Measurements from ENCODE around the gene KLHL40. TPM values are rescaled to one million over a fixed set of nuclear protein-coding genes. Genes with fewer than 3 reads are reported as not detected.

KLHL40 gene
- total RNA-seq, 8 experiments from 2014 or later = 0.05 to 0.38 (median 0.15) TPM; not detected in 5

- H3K27ac ChIP-seq = no peak overlapping the region
- in situ Hi-C loops (cut with MboI; ENCODE audit: low pct_unique_long_range_greater_than_20kb in 2 of 9, low sequenced_read_pairs in 9 of 9, unreplicated experiment in 9 of 9) = no loop called here
- 86 to 100% (median 97%) methylated on average over 1 to 5 of the region's 10 CpGs; no CpG with 5 or more reads in 4 of the 10 experiments for WGBS, 10 experiments
Observed at GRCh38 chr3:42709621-42710020, 24.3 kb downstream of the KLHL40 start.

GRCh38 chr3:42710323-42711021 is 25.1 kb downstream of the KLHL40 start:
- Histone ChIP-seq H3K4me3 (no peak overlapping the region), H3K4me1 (replicated peaks in 1 of 2) (no peaks in the 10 kb centered on the region), H3K27ac (no peak overlapping the region)
- ATAC-seq (replicated peaks in 6 of 8) = no peak
- WGBS, 10 experiments = 20 to 100% (median 83%) methylated on average over 1 to 4 of the region's 7 CpGs; no CpG with 5 or more reads in 4 of the 10 experiments
- in situ Hi-C loops (cut with MboI; ENCODE audit: low pct_unique_long_range_greater_than_20kb in 2 of 9, low sequenced_read_pairs in 9 of 9, unreplicated experiment in 9 of 9) = no loop called here

More at GRCh38 chr3:42709621-42710020, 24.3 kb downstream of the KLHL40 start:
- Histone ChIP-seq H3K4me1 (replicated peaks in 1 of 2) (no peaks in the 10 kb centered on the region), H3K4me3 (no peak overlapping the region)
- no peak for ATAC-seq (replicated peaks in 6 of 8)

GRCh38 chr3:42711491-42712343 is 26.4 kb downstream of the KLHL40 start:
- Histone ChIP-seq H3K4me1 (replicated peaks in 1 of 2) (no peaks in the 10 kb centered on the region), H3K27ac (no peak overlapping the region), H3K4me3 (no peak overlapping the region)
- ATAC-seq (replicated peaks in 6 of 8) = peak in 1 of 8 experiments; percentile 65
- 17 to 79% (median 30%) methylated on average over 1 to 4 of the region's 6 CpGs; no CpG with 5 or more reads in 4 of the 10 experiments for WGBS, 10 experiments
- in situ Hi-C loops (cut with MboI; ENCODE audit: low pct_unique_long_range_greater_than_20kb in 2 of 9, low sequenced_read_pairs in 9 of 9, unreplicated experiment in 9 of 9) = no loop called here

GRCh38 chr3:42712344-42712648 is 27.0 kb downstream of the KLHL40 start:
- no peaks in the 10 kb centered on the region for H3K4me1 ChIP-seq (replicated peaks in 1 of 2)
- in situ Hi-C loops (cut with MboI; ENCODE audit: low pct_unique_long_range_greater_than_20kb in 2 of 9, low sequenced_read_pairs in 9 of 9, unreplicated experiment in 9 of 9) = no loop called here
- no peak overlapping the region for H3K27ac ChIP-seq
- WGBS, 10 experiments = 80 to 100% (median 87%) methylated on average over 1 to 3 of the region's 4 CpGs; no CpG with 5 or more reads in 5 of the 10 experiments
- ATAC-seq (replicated peaks in 6 of 8) = no peak
- no peak overlapping the region for H3K4me3 ChIP-seq

GRCh38 chr3:42712688-42713372 is 27.5 kb downstream of the KLHL40 start:
- Histone ChIP-seq H3K4me3 (no peak overlapping the region), H3K27ac (no peak overlapping the region), H3K4me1 (replicated peaks in 1 of 2) (no peaks in the 10 kb centered on the region)
- WGBS, 10 experiments = 0 to 100% (median 53%) methylated on average over 1 to 4 of the region's 5 CpGs; no CpG with 5 or more reads in 5 of the 10 experiments
- ATAC-seq (replicated peaks in 6 of 8) = peak in 2 of 8 experiments; percentile 66 to 95
- in situ Hi-C loops (cut with MboI; ENCODE audit: low pct_unique_long_range_greater_than_20kb in 2 of 9, low sequenced_read_pairs in 9 of 9, unreplicated experiment in 9 of 9) = no loop called here

- Histone ChIP-seq H3K27ac (no peak overlapping the region), H3K4me1 (replicated peaks in 1 of 2) (no peaks in the 10 kb centered on the region), H3K4me3 (no peak overlapping the region)
- 40 to 100% (median 86%) methylated on average over 1 to 2 of the region's 2 CpGs; no CpG with 5 or more reads in 5 of the 10 experiments for WGBS, 10 experiments
- no peak for ATAC-seq (replicated peaks in 6 of 8)
- in situ Hi-C loops (cut with MboI; ENCODE audit: low pct_unique_long_range_greater_than_20kb in 2 of 9, low sequenced_read_pairs in 9 of 9, unreplicated experiment in 9 of 9) = no loop called here
Observed at GRCh38 chr3:42713747-42714146, 28.4 kb downstream of the KLHL40 start.

GRCh38 chr3:42714171-42714852 is 29.0 kb downstream of the KLHL40 start:
- Histone ChIP-seq H3K4me3 (no peak overlapping the region), H3K27ac (no peak overlapping the region), H3K4me1 (replicated peaks in 1 of 2) (no peaks in the 10 kb centered on the region)
- ATAC-seq (replicated peaks in 6 of 8) = no peak
- in situ Hi-C loops (cut with MboI; ENCODE audit: low pct_unique_long_range_greater_than_20kb in 2 of 9, low sequenced_read_pairs in 9 of 9, unreplicated experiment in 9 of 9) = no loop called here
- WGBS, 10 experiments = 50 to 84% (median 67%) methylated on average over 1 to 4 of the region's 4 CpGs; no CpG with 5 or more reads in 2 of the 10 experiments

- WGBS, 10 experiments = 66 to 100% (median 87%) methylated on average over 1 to 6 of the region's 6 CpGs; no CpG with 5 or more reads in 1 of the 10 experiments
- no peak for ATAC-seq (replicated peaks in 6 of 8)
- Histone ChIP-seq H3K4me1 (replicated peaks in 1 of 2) (no peaks in the 10 kb centered on the region), H3K27ac (no peak overlapping the region), H3K4me3 (no peak overlapping the region)
- in situ Hi-C loops (cut with MboI; ENCODE audit: low pct_unique_long_range_greater_than_20kb in 2 of 9, low sequenced_read_pairs in 9 of 9, unreplicated experiment in 9 of 9) = no loop called here
Observed at GRCh38 chr3:42717306-42717705, 32.0 kb downstream of the KLHL40 start.

- H3K4me3 ChIP-seq = no peak overlapping the region
- no peak overlapping the region for H3K27ac ChIP-seq
- ATAC-seq (replicated peaks in 6 of 8) = no peak
- no peaks in the 10 kb centered on the region for H3K4me1 ChIP-seq (replicated peaks in 1 of 2)
- in situ Hi-C loops (cut with MboI; ENCODE audit: low pct_unique_long_range_greater_than_20kb in 2 of 9, low sequenced_read_pairs in 9 of 9, unreplicated experiment in 9 of 9) = no loop called here
- WGBS, 10 experiments = 31 to 100% (median 62%) methylated on average over 1 to 5 of the region's 5 CpGs; no CpG with 5 or more reads in 3 of the 10 experiments
Observed at GRCh38 chr3:42718338-42718737, 33.0 kb downstream of the KLHL40 start.

GRCh38 chr3:42719002-42719401 is 33.7 kb downstream of the KLHL40 start:
- 35 to 100% (median 84%) methylated on average over 1 to 6 of the region's 6 CpGs; no CpG with 5 or more reads in 1 of the 10 experiments for WGBS, 10 experiments
- H3K27ac ChIP-seq = no peak overlapping the region
- no peaks in the 10 kb centered on the region for H3K4me1 ChIP-seq (replicated peaks in 1 of 2)
- H3K4me3 ChIP-seq = no peak overlapping the region
- ATAC-seq (replicated peaks in 6 of 8) = no peak
- in situ Hi-C loops (cut with MboI; ENCODE audit: low pct_unique_long_range_greater_than_20kb in 2 of 9, low sequenced_read_pairs in 9 of 9, unreplicated experiment in 9 of 9) = no loop called here

- 47 to 100% (median 85%) methylated on average over 1 to 4 of the region's 4 CpGs for WGBS, 10 experiments
Observed at GRCh38 chr3:42720126-42720525, 34.8 kb downstream of the KLHL40 start.

GRCh38 chr3:42721690-42722089 is 36.4 kb downstream of the KLHL40 start:
- peak in 1 of 8 experiments; percentile 31 for ATAC-seq (replicated peaks in 6 of 8)
- no peak overlapping the region for H3K4me3 ChIP-seq
- WGBS, 10 experiments = 0 to 80% (median 22%) methylated on average over 1 of the region's 1 CpG; no CpG with 5 or more reads in 3 of the 10 experiments
- H3K4me1 ChIP-seq (replicated peaks in 1 of 2) = no peaks in the 10 kb centered on the region
- no peak overlapping the region for H3K27ac ChIP-seq
- in situ Hi-C loops (cut with MboI; ENCODE audit: low pct_unique_long_range_greater_than_20kb in 2 of 9, low sequenced_read_pairs in 9 of 9, unreplicated experiment in 9 of 9) = no loop called here

More at GRCh38 chr3:42720126-42720525, 34.8 kb downstream of the KLHL40 start:
- no peak overlapping the region for H3K4me3 ChIP-seq
- no peak for ATAC-seq (replicated peaks in 6 of 8)
- H3K27ac ChIP-seq = no peak overlapping the region
- no peaks in the 10 kb centered on the region for H3K4me1 ChIP-seq (replicated peaks in 1 of 2)
- in situ Hi-C loops (cut with MboI; ENCODE audit: low pct_unique_long_range_greater_than_20kb in 2 of 9, low sequenced_read_pairs in 9 of 9, unreplicated experiment in 9 of 9) = no loop called here

All from motor neuron (in vitro differentiated cells).